NAMALWA (cell line): ENCODE data around the gene UBA1.

Source experiments
- DNase-seq: peaks from one replicate; pipeline ENCODE4 v3.0.0-alpha.2; 2015; ENCODE audit warnings: low spot score

UBA1 gene

DNA sequence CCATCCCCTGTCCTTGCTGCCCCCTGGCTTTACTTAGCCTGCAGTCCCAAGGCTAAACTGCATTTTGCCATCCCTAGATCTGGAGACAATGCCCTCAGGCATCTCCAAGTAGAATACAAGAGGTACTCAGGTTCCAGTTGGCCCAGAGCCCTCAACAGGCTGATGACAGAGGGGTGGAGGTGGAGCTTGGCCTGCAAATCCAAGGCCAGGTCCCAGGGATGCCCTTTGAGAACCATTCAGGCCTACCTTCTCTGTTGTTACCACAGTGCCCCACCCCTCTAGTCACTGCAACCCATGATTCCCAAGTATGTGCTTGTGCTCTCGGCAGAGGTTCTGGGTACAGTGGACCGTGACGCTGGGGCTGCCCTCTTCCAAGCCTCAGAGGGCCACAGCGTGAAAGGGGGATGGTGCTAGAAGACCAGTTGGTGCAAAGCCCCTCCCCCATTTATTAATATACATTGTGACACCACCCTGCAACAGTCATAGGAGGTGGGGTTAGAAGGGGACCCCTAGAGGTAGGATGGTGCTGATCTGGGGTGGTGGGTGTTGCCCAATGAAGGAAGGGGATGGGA is 6.4 kb upstream of the UBA1 start:
- DNase-seq: peak; percentile 16

DNA sequence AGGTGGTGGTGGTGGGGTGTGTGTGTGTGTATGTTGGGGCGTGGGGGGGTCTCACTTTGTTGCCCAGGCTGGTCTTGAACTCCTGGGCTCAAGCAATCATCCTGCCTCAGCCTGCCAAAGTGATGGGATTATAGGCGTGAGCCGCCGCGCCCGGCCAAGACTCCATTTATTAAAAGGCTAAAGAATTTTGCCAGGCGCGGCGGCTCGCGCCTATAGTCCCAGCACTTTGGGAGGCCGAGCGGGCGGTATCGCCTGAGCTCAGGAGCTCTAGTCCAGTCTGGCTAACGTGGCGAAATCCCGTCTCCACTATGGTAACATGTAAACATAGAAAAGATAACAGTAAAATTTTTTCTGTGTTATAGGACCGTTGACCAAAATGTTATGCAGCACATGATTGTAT is 3.7 kb upstream of the UBA1 start:
- no peak for DNase-seq

- peak; percentile 93 for DNase-seq
These were observed 3.0 kb upstream of the UBA1 start for GRCh38 chrX:47190445-47191269.

GRCh38 chrX:47191331-47191730 is 2.3 kb upstream of the UBA1 start:
- peak; percentile 80 for DNase-seq

DNA sequence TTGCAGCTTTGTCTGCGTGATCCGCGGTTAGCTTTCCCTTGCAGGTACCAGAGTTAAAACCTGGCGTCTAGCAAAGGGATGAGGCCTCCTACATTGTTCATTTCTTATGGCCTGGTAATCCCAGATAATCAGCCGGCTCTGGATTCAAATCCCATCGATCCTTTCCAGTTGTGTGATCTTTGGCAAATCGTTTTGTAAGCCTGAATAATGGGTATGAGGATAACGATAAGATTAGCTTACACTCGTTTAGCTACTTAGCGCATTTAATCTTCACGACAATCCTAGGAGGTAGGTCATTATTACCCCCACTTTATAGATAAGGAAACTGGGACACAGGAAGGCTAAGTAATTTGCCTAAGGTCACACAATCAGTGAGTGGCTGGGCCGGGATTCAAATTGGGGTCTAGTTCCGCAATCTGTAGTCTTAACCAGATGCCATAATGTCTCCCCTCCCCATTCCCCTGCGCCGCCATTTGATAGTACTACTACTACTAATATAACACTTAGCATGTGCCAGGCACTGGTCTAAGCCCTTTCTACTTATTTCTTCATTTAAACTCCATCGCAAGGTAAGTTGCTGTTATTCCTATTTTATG is 1.7 kb upstream of the UBA1 start:
- DNase-seq: peak; percentile 48

DNA sequence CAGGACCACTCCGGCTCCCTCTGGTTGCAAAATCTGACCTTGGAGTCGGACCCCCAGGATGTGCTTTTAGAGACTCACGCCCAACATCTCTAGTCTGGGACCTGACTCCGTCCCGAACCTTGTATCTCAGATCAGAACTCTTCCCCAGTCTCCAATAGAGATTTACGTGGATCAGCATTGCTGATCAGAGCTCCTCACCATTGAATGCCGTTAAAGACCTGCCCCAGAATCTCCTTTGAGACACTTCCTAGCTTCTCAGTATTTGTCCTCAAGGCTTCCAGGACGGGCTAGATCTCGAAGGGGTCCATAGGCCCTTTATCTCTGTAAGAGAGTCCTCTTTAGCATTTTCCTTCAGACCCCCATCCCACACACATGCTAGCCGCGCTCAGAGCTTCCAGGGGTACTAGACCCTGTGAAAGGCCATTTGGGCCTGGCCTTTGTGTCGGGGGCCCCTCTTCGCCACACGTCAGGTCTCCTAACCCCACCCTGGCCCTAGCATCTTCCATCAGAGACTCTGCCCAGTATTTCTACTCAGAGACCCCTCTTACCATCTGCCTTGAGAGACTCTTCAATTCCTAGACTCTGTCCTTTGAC is 662 bp downstream of the UBA1 start:
- DNase-seq: peak; percentile 11

GRCh38 chrX:47196098-47196497 is 2.5 kb downstream of the UBA1 start:
- DNase-seq: no peak

GRCh38 chrX:47197526-47197925 is 3.9 kb downstream of the UBA1 start:
- no peak for DNase-seq

GRCh38 chrX:47198026-47198686 is 4.5 kb downstream of the UBA1 start:
- DNase-seq: no peak

- DNase-seq: no peak
These were observed 5.1 kb downstream of the UBA1 start for GRCh38 chrX:47198687-47199080.

DNA sequence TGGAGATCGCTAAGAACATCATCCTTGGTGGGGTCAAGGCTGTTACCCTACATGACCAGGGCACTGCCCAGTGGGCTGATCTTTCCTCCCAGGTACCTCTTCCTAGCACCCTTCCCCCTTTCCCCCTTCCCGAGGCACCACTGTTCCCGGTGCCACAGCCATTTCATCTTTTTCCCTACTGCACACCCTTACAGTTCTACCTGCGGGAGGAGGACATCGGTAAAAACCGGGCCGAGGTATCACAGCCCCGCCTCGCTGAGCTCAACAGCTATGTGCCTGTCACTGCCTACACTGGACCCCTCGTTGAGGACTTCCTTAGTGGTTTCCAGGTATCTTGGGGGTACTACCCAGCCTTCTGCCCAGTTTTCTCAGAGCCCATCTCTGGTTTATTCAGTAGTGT is 5.7 kb downstream of the UBA1 start:
- no peak for DNase-seq

DNA sequence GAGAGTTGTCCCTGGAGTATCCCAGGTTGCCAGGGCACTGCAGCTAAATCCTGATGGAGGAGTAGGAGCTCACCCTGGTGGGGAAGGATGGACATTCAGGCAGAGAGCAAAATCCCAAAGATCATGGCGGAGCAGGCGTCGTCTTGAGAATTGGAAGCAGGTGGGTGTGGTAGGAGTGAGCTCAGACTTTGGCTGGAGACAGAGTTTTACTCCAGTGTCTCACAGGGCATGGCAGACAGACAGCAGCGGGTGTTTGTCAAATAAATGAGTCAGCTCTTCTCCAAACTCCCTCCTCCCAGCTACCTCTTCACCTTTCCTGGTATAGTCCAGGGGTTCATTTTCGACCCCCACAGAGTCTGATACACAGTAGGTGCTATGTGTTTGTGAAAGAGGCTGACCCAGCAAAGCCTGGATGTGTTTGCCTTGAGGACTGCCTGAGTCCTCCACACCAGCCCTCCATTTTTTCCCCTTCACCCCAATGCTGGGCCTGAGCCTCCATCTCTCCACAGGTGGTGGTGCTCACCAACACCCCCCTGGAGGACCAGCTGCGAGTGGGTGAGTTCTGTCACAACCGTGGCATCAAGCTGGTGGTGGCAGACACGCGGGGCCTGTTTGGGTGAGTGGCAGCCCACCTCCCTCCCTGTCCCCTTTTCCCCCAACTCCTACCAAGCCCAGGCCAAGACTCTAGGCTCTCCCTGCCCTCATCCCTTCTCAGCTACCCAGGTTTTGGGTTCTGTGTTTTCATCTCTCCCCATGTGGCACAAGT is 6.9 kb downstream of the UBA1 start:
- no peak for DNase-seq

DNA sequence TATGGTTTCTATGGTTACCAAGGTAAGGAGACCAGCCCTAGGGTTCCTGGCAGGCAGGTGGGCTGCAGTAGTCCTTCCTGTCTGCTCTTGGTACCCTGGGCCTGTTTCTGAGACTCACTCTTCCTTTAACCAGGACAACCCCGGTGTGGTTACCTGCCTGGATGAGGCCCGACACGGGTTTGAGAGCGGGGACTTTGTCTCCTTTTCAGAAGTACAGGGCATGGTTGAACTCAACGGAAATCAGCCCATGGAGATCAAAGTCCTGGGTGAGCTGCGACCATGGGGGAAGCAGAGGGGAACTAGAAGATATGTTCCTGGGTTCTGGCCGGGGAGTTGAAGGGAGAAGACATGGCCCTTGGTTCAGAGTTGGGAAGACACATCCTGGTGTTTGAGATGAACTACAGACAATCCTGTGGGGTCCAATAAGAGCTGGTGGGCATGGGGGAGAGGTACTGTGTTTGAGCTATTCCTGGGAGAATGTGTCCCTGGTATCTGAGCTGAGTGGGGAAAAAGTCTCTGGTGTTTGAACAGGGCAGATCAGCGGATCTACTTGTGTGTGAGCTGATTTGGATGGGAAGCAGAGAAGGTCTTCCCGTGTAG is 7.8 kb downstream of the UBA1 start:
- DNase-seq: no peak

DNA sequence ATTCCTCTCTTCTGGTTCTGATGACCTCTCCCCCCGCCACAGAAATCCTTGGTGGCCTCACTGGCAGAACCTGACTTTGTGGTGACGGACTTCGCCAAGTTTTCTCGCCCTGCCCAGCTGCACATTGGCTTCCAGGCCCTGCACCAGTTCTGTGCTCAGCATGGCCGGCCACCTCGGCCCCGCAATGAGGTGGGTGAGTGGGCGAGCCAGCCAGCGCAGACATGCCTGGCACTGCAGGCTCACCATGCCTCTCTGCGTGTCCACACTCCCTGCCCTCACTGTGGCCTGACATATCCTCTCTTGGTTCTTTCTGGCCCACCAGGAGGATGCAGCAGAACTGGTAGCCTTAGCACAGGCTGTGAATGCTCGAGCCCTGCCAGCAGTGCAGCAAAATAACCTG is 8.7 kb downstream of the UBA1 start:
- no peak for DNase-seq

DNA sequence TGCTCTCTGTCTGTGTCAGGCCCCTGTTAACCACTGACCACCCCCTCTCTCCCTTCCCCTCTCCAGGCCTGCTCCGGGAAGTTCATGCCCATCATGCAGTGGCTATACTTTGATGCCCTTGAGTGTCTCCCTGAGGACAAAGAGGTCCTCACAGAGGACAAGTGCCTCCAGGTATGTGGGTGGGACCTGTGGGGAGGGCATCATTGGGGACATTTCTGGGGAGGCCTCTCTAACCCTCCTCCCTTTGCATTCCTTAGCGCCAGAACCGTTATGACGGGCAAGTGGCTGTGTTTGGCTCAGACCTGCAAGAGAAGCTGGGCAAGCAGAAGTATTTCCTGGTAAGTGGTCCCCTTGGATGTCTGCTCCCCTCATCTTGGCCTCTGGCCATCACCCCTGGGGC is 9.2 kb downstream of the UBA1 start:
- no peak for DNase-seq

DNA sequence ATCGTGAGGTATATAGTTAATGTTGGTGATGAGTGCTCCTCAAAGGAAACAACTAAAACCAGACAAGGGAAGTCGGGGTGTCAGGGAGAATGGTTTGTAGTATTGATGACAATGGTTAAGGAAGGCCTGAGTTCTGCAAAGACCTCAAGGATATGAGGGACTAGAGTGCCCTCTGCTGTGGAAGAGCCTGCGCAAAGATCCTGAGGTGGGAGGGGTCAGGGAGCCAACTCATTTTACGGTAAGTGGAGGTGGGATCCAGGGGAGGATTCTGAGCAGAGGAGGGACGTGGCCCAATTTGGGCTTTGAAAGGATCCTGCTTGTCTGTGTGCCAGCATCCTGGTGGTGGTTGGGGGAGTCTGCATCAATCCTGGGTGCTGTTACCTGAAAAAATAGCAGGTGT is 11.3 kb downstream of the UBA1 start:
- DNase-seq: no peak

GRCh38 chrX:47206316-47206715 is 12.7 kb downstream of the UBA1 start:
- DNase-seq: no peak

DNA sequence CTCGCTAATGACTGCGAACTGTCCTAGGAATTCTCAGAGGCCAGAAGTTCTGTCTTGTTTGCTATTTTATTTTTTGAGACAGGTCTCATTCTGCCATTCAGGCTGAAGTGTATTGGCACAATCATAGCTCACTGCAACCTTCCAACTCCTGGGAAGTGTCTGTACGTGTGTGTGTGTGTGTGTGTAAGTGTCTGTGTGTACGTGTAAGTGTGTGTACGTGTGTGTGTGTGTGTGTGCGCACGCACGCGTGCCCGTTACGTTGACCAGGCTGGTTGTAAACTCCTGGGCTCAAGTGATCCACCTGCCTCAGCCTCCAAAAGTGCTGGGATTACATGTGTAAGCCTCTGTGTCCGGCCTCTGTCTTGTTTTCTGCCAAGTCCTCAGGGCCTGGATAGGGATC is 14.5 kb downstream of the UBA1 start:
- no peak for DNase-seq

GRCh38 chrX:47209508-47210238 is 16.0 kb downstream of the UBA1 start:
- DNase-seq: no peak

GRCh38 chrX:47210661-47211425 is 17.2 kb downstream of the UBA1 start:
- DNase-seq: no peak
